ENCODE results near the gene GP1BA. TPM values are rescaled to one million over a fixed set of nuclear protein-coding genes. Genes with fewer than 3 reads are reported as not detected.

The GP1BA gene
- total RNA-seq, 2 experiments from 2014 or later, result not detected

DNA sequence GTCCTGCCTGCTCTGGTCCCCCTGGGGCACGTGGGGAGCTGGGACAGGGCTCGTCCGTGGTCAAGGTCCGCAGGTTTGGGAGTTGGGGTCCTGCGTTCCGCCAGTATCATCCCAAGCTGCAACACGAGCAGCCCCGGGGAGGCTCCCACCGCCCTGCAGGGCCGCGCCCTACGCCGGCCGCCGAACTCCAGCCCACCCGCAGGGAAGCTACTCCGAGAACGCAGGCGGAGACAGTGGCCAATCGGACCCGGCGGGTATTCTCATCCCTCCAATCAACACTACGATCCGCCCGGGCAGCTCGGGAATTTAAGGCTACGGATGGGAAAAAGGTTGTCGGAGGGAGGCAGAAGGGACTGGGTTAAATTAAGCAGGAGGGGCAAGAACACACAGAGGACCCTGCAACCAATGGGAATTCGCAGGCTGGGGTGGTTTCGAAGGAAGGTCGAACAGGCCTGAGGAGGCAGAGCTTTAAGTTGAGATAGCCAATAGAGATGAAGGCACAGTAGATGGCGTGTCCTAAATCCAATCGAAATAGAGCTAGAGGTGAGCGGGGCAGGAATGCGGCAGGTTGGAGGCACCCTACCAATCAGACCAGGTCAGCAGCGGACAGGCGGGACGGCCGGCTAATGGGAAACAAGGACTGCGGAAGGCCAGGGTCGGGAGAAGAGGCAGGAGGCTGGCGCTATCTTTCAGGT, 34.9 kb downstream of the GP1BA start:
- ATAC-seq (peak; percentile 83), DNase-seq (peak; percentile 97)
- H3K9me3 Mint-ChIP-seq, result peaks cover 2% of the 10 kb centered on the region
- H3K4me1 Mint-ChIP-seq (ENCODE audit: low read depth), result peaks cover 35% of the 10 kb centered on the region
- CTCF ChIA-PET, result interaction anchor here (0.7 to 2.3 kb wide), 13 partner anchors 10 to 181 kb away, joined by 3 to 11 read pairs (median 5); partner anchors contain the start of genes CHRNE, ENO3, RNF167 and SLC25A11
- H3K27me3 Mint-ChIP-seq, result no peaks in the 10 kb centered on the region
- TF ChIP-seq, protein P1, sequence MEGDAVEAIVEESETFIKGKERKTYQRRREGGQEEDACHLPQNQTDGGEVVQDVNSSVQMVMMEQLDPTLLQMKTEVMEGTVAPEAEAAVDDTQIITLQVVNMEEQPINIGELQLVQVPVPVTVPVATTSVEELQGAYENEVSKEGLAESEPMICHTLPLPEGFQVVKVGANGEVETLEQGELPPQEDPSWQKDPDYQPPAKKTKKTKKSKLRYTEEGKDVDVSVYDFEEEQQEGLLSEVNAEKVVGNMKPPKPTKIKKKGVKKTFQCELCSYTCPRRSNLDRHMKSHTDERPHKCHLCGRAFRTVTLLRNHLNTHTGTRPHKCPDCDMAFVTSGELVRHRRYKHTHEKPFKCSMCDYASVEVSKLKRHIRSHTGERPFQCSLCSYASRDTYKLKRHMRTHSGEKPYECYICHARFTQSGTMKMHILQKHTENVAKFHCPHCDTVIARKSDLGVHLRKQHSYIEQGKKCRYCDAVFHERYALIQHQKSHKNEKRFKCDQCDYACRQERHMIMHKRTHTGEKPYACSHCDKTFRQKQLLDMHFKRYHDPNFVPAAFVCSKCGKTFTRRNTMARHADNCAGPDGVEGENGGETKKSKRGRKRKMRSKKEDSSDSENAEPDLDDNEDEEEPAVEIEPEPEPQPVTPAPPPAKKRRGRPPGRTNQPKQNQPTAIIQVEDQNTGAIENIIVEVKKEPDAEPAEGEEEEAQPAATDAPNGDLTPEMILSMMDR (IDR thresholded peaks at IDR 0.05), result no peak
- no peak overlapping the region for H3K4me3 Mint-ChIP-seq
- no peak overlapping the region for H3K27ac Mint-ChIP-seq
- intact Hi-C loops (cut with micrococcal nuclease), result loop anchor here (2.0 kb wide), 1 partner anchor 22 kb away; no protein-coding TSS in a partner anchor
- H3K36me3 Mint-ChIP-seq (ENCODE audit: low read depth), result peaks cover 23% of the 10 kb centered on the region
- POLR2A ChIA-PET, result interaction anchor here (1.0 to 15.1 kb wide), 14 partner anchors 8 to 791 kb away, joined by 3 to 627 read pairs (median 4); partner anchors contain the start of genes CAMTA2, ENO3, INCA1 and KIF1C

DNA sequence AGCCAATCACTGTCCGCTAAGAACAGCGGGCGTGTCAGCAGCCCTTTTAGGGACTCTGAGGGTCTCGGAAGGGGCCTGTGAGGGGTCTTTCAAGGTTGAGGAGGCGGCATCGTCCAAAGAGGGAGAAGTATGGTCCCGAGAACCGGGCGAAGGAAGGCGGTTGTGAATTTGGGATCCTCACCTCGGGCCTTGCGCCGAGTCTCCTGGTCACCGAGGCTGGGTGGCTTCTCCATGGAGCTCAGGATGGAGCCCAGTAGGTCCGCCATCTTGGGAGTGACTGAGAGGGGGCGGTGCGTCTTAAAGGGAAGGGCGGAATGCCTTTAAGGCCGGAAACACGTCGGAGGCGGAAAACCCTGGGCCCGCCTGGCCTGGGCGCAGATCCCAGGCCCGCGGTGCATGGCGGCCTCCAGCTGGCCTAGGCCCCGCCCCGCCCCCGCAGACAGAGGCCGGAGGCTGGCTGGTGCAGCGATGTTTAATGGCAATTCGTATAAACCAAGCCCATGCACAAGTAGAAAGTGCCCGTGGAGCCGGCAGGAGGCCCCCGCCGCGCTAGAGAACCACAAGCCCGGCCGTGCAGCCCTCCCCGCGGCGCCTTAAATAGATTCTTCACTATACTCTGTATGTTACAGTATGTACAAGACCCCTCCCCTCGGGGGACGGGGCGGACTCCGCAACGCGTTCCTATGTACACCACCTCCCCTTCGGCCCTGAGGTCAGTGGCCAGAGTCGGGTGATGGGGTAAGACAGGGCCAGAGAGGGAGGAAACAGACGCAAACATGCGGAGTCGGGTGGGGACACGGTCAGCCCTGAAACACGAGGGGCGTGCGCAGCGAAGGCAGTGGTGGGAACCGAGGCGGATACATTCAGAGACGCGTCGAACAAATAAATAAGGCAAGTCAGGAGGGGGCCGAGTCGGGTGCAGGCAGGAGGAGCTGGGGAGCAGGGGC, 35.7 kb downstream of the GP1BA start, which contains the start of gene SPAG7:
TSS of gene SPAG7 (minus strand) at position 279 of the 947 bp plus-strand sequence. CDS start at position 266, 13 bp downstream.
- DNase-seq (peak; percentile 95), ATAC-seq (peak; percentile 63)
- Mint-ChIP-seq H3K27me3 (no peaks in the 10 kb centered on the region), H3K4me3 (no peak within 1 kb of the TSS), H3K4me1 (ENCODE audit: low read depth) (peaks cover 35% of the 10 kb centered on the region), H3K36me3 (ENCODE audit: low read depth) (peaks cover 28% of the 10 kb centered on the region), H3K27ac (no peak within 1 kb of the TSS), H3K9me3 (peaks cover 2% of the 10 kb centered on the region)
- CTCF ChIA-PET, result interaction anchor here (0.6 to 3.6 kb wide), 16 partner anchors 11 to 181 kb away, joined by 3 to 30 read pairs (median 5); partner anchors contain the start of genes CHRNE, ENO3, RNF167 and SLC25A11
- intact Hi-C loops (cut with micrococcal nuclease), result loop anchor here (2.0 kb wide), 1 partner anchor 23 kb away; no protein-coding TSS in a partner anchor
- POLR2A ChIA-PET, result interaction anchor here (1.0 to 15.1 kb wide), 19 partner anchors 10 to 792 kb away, joined by 3 to 627 read pairs (median 4); partner anchors contain the start of genes CAMTA2, ENO3, INCA1 and KIF1C
- TF ChIP-seq, protein P1 (IDR thresholded peaks at IDR 0.05), result no peak

DNA sequence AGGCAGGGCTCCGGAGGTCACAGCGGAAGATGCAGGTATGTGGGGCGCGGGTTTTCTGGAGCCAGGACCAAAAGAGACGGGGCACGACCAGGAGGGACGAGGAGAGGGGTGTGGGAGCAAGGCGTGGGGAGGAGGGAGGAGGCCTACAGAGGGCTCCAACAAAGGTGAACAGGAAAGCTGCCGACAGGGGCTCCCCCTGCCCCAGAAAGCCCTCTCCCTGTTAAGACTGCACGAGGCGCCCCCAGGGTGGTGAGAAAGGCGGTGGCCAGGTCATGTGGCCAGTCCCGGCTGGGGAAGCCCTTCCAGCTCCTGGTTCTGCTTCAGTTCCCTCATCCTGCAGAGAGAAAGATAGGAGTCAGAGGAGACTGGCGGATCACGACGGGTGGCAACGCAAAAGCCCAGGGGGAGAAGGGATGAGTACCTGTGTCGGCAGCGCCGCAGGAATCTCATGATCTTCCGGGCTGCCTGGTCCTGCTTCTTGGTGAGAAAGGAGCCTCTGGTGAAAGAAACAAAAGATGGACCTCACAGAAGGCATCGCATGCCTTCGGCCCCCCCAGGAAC, 36.5 kb downstream of the GP1BA start:
- CTCF ChIA-PET, result interaction anchor here (0.9 to 3.6 kb wide), 3 partner anchors 12 to 93 kb away, joined by 4 to 30 read pairs (median 8); partner anchors contain the start of gene PFN1
- Mint-ChIP-seq H3K4me3 (no peak overlapping the region), H3K27ac (no peak overlapping the region)

GRCh38 chr17:4969047-4969550, 37.0 kb downstream of the GP1BA start:
- CTCF ChIA-PET, result interaction anchor here (0.9 to 3.6 kb wide), 4 partner anchors 11 to 93 kb away, joined by 4 to 30 read pairs (median 6); partner anchors contain the start of gene PFN1
- Mint-ChIP-seq H3K9me3 (peaks cover 2% of the 10 kb centered on the region), H3K27ac (no peak overlapping the region), H3K4me1 (ENCODE audit: low read depth) (peaks cover 34% of the 10 kb centered on the region), H3K36me3 (ENCODE audit: low read depth) (peaks cover 37% of the 10 kb centered on the region), H3K4me3 (no peak overlapping the region), H3K27me3 (no peaks in the 10 kb centered on the region)
- TF ChIP-seq, protein P1 (IDR thresholded peaks at IDR 0.05), result no peak
- intact Hi-C loops (cut with micrococcal nuclease), result loop anchor here (1.0 kb wide), 1 partner anchor 22 kb away; no protein-coding TSS in a partner anchor
- POLR2A ChIA-PET, result interaction anchor here (0.6 to 15.1 kb wide), 17 partner anchors 8 to 304 kb away, joined by 3 to 627 read pairs (median 5); partner anchors contain the start of genes C17orf107, CAMTA2, ENO3 and PFN1
- ATAC-seq (peak; percentile 26), DNase-seq (peak; percentile 79)

More for the DNA sequence above, 36.5 kb downstream of the GP1BA start:
- TF ChIP-seq, protein P1 (IDR thresholded peaks at IDR 0.05), result no peak
- H3K27me3 Mint-ChIP-seq, result no peaks in the 10 kb centered on the region
- DNase-seq (peak; percentile 65), ATAC-seq (no peak)
- peaks cover 35% of the 10 kb centered on the region for H3K36me3 Mint-ChIP-seq (ENCODE audit: low read depth)
- H3K9me3 Mint-ChIP-seq, result peaks cover 2% of the 10 kb centered on the region
- H3K4me1 Mint-ChIP-seq (ENCODE audit: low read depth), result peaks cover 34% of the 10 kb centered on the region
- POLR2A ChIA-PET, result interaction anchor here (0.6 to 15.1 kb wide), 17 partner anchors 9 to 304 kb away, joined by 3 to 627 read pairs (median 5); partner anchors contain the start of genes C17orf107, CAMTA2, ENO3 and PFN1
- intact Hi-C loops (cut with micrococcal nuclease), result loop anchor here (1.0 kb wide), 1 partner anchor 21 kb away; no protein-coding TSS in a partner anchor

Data from activated CD8-positive, alpha-beta T cell treated with anti-CD3 and anti-CD28 coated beads for 36 hours (primary cell).